HL-60 (cell line): ENCODE results near the gene TBX21.
A peak's percentile ranks its signal among the peaks of the same experiment; 100 is the strongest.

ENCODE experiments used
- DNase-seq, 2 experiments: peaks; one replicate each; pipeline ENCODE4 v3.0.0-alpha.2; 2010 to 2020; ENCODE audit warnings: low read depth in 1 of 2, low spot score in 1 of 2
- H3K27ac ChIP-seq: fragments of 250-450 bp; sonication (Bioruptor Pico); replicated peaks from 2 replicates; pipeline ENCODE4 v1.5.1; 2020; ENCODE audit warnings: mild to moderate bottlenecking, moderate library complexity
- H3K27me3 ChIP-seq: fragments of 250-450 bp; sonication (Bioruptor Pico); 2 replicates; pipeline ENCODE4 v1.5.1; 2021; ENCODE audit warnings: mild to moderate bottlenecking, moderate library complexity; ENCODE audit not compliant: insufficient read depth, poor library complexity, severe bottlenecking
- H3K4me3 ChIP-seq: replicated peaks from 2 replicates; pipeline ENCODE4 v1.5.1; 2011; ENCODE audit warnings: mild to moderate bottlenecking, control low read depth, low read length; ENCODE audit not compliant: insufficient read depth
- GABPA ChIP-seq: IDR thresholded peaks from 2 replicates; pipeline ENCODE4 v1.6.1; 2012; ENCODE audit warnings: low read depth
- POLR2AphosphoS5 ChIP-seq: IDR thresholded peaks from 2 replicates; pipeline ENCODE4 v1.6.1; 2012; ENCODE audit warnings: low read depth
- SPI1 ChIP-seq: IDR thresholded peaks from 2 replicates; pipeline ENCODE4 v1.6.1; 2012; ENCODE audit warnings: low read depth, mild to moderate bottlenecking, borderline replicate concordance
- TF ChIP-seq, protein P1 (sequence below): IDR thresholded peaks from 2 replicates; pipeline ENCODE4 v1.6.1; 2012; ENCODE audit warnings: low read depth; ENCODE audit not compliant: insufficient replicate concordance
- TF ChIP-seq, protein P2 (sequence below): IDR thresholded peaks from one replicate; pipeline ENCODE4 v1.5.1; 2011; ENCODE audit warnings: low read length, control low read depth, inconsistent platforms; ENCODE audit not compliant: insufficient read depth

TBX21 gene

DNA sequence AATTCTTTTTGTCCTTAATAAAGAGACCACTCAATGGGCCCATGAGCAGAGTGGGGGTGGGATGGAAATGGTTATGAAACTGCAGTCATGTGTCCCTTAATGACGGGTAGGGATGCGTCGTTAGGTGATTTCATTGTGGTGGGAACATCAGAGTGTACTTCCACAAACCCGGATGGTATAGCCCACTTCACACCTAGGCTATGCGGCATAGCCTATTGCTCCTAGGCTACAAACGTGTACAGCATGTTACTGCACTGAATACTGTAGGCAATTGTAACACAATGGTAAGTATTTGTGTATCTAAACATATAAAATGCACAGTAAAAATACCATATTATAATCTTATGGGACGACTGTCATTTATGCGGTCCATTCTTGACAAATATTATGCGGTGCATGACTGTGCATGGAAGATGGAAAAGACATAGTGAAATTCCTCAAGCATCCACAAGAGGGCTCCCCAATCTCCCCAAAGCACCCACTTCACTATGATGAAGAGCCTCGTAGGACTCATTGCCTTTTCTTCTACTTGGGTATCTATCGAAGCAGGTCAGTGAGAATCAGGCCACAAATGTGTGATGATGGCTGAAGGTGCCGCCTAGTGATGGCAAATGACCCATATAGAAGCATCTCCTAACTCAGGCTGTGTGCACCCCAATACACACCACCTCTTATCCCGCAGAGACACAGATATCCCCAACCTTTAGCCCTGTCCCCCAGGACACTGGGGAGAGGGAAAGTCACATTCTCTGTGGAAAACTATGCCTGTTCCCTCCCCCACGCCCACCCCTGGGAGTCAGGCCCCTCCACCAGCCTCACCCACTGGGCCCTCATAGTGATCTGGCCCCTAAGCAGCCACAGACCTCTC, 43.5 kb downstream of the TBX21 start:
- TF ChIP-seq, protein P1, sequence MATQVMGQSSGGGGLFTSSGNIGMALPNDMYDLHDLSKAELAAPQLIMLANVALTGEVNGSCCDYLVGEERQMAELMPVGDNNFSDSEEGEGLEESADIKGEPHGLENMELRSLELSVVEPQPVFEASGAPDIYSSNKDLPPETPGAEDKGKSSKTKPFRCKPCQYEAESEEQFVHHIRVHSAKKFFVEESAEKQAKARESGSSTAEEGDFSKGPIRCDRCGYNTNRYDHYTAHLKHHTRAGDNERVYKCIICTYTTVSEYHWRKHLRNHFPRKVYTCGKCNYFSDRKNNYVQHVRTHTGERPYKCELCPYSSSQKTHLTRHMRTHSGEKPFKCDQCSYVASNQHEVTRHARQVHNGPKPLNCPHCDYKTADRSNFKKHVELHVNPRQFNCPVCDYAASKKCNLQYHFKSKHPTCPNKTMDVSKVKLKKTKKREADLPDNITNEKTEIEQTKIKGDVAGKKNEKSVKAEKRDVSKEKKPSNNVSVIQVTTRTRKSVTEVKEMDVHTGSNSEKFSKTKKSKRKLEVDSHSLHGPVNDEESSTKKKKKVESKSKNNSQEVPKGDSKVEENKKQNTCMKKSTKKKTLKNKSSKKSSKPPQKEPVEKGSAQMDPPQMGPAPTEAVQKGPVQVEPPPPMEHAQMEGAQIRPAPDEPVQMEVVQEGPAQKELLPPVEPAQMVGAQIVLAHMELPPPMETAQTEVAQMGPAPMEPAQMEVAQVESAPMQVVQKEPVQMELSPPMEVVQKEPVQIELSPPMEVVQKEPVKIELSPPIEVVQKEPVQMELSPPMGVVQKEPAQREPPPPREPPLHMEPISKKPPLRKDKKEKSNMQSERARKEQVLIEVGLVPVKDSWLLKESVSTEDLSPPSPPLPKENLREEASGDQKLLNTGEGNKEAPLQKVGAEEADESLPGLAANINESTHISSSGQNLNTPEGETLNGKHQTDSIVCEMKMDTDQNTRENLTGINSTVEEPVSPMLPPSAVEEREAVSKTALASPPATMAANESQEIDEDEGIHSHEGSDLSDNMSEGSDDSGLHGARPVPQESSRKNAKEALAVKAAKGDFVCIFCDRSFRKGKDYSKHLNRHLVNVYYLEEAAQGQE, result no peak
- TF ChIP-seq POLR2AphosphoS5 (no peak), SPI1 (no peak)
- TF ChIP-seq, protein P2, sequence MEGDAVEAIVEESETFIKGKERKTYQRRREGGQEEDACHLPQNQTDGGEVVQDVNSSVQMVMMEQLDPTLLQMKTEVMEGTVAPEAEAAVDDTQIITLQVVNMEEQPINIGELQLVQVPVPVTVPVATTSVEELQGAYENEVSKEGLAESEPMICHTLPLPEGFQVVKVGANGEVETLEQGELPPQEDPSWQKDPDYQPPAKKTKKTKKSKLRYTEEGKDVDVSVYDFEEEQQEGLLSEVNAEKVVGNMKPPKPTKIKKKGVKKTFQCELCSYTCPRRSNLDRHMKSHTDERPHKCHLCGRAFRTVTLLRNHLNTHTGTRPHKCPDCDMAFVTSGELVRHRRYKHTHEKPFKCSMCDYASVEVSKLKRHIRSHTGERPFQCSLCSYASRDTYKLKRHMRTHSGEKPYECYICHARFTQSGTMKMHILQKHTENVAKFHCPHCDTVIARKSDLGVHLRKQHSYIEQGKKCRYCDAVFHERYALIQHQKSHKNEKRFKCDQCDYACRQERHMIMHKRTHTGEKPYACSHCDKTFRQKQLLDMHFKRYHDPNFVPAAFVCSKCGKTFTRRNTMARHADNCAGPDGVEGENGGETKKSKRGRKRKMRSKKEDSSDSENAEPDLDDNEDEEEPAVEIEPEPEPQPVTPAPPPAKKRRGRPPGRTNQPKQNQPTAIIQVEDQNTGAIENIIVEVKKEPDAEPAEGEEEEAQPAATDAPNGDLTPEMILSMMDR, result peak; percentile 70
- Histone ChIP-seq H3K4me3 (no peak overlapping the region), H3K27me3 (peaks cover 17% of the 10 kb centered on the region), H3K27ac (no peak overlapping the region)
- peak; percentile 31 to 43 for DNase-seq

- no peak overlapping the region for H3K27ac ChIP-seq
- H3K4me3 ChIP-seq, result no peak overlapping the region
- TF ChIP-seq GABPA, result no peak
- TF ChIP-seq, protein P1, result no peak
- no peak for TF ChIP-seq POLR2AphosphoS5
- TF ChIP-seq, protein P2, result no peak
- no peak for TF ChIP-seq SPI1
- no peak for DNase-seq
- peaks cover 24% of the 10 kb centered on the region for H3K27me3 ChIP-seq
Measured at GRCh38 chr17:47778184-47778635, 45.2 kb downstream of the TBX21 start.

DNA sequence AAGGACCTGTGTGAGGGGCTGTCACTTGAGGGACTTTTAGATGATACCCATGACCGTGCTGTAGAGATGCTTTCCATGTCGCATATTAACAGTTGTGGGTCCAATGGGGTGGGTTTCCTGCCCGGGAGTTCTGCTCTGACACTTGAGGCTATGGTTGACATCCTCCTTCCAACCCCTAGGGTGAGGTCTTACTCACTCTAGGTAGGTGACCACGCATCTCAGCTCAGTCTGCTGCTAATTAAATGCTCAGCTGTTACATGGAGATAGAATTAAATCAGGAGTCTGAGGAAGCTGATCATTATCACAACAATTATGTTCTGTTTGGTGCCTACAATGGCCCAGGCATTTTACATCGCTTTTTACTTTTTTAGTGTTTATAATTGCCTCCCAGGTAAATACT, 48.4 kb downstream of the TBX21 start:
- H3K4me3 ChIP-seq, result no peak overlapping the region
- H3K27ac ChIP-seq, result no peak overlapping the region
- H3K27me3 ChIP-seq, result peaks cover 24% of the 10 kb centered on the region
- no peak for DNase-seq
- TF ChIP-seq, protein P1, result no peak
- TF ChIP-seq SPI1, result no peak
- TF ChIP-seq POLR2AphosphoS5, result no peak
- TF ChIP-seq, protein P2, result no peak
- no peak for TF ChIP-seq GABPA
